ENCODE results near the gene DLG4. TPM values are rescaled to one million over a fixed set of nuclear protein-coding genes. Genes with fewer than 3 reads are reported as not detected.

Gene DLG4
- total and polyA plus RNA-seq, 2 donors (not counting 1 experiment from before 2014, with no cell fraction given), result 2.0 to 12.5 TPM

DNA sequence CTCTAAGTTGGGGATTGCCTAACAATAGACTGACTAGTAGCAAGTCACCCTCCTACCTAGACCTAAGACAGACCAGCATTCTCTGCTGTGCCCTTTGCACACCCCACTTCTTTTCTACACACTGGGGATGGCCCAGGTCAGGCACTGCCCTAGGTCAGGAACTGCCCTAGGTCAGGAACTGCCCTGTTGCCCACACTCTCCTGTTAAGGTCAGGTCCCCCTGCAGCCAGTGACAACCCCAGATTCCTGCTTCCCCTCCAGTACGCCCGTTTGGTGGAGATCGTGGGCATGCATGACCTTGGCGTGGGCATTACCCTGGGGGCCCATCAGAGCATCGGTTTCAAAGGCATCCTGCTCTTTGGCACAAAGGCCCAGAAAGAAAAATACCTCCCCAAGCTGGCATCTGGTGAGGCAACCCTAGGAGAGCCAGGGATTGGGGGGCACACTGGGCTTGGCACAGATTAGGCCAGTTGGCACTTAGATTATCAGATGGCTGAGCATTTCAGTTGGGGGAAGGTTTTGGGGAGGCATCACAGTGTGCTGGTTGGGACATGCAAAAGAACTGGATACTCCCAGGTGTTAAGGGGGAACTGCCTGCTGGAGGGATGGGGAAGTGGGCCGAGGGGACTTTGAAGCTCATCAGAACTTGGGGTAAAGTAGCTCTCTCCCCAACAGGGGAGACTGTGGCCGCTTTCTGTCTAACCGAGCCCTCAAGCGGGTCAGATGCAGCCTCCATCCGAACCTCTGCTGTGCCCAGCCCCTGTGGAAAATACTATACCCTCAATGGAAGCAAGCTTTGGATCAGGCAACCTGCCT is 1.8 kb upstream of the DLG4 start:
- H3K79me2 ChIP-seq (ENCODE audit: control insufficient read depth, insufficient read depth, low read length), result peaks cover 7% of the 10 kb centered on the region
- Mint-ChIP-seq H3K4me3 (peak overlapping the region; percentile 97), H3K9me3 (ENCODE audit: insufficient read depth) (no peaks in the 10 kb centered on the region), H3K27ac (peak overlapping the region; percentile 93), H3K4me1 (peaks cover 38% of the 10 kb centered on the region), H3K27me3 (no peaks in the 10 kb centered on the region)
- whole genome bisulfite sequencing (ENCODE audit: insufficient coverage), result 89% methylated on average over 9 of the region's 10 CpGs
- DNase-seq (no peak), ATAC-seq (ENCODE audit: low read depth) (no peak)
- no peaks in the 10 kb centered on the region for H4K20me1 ChIP-seq (ENCODE audit: control insufficient read depth, insufficient read depth, low read length, poor library complexity, severe bottlenecking)
- TF ChIP-seq, protein P1, sequence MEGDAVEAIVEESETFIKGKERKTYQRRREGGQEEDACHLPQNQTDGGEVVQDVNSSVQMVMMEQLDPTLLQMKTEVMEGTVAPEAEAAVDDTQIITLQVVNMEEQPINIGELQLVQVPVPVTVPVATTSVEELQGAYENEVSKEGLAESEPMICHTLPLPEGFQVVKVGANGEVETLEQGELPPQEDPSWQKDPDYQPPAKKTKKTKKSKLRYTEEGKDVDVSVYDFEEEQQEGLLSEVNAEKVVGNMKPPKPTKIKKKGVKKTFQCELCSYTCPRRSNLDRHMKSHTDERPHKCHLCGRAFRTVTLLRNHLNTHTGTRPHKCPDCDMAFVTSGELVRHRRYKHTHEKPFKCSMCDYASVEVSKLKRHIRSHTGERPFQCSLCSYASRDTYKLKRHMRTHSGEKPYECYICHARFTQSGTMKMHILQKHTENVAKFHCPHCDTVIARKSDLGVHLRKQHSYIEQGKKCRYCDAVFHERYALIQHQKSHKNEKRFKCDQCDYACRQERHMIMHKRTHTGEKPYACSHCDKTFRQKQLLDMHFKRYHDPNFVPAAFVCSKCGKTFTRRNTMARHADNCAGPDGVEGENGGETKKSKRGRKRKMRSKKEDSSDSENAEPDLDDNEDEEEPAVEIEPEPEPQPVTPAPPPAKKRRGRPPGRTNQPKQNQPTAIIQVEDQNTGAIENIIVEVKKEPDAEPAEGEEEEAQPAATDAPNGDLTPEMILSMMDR (IDR thresholded peaks at IDR 0.05), result no peak
- TF ChIP-seq EZH2 (IDR thresholded peaks at IDR 0.05; ENCODE audit: borderline replicate concordance, insufficient read depth, low read depth, low read length, poor library complexity, severe bottlenecking), result no peak
- H3K27ac ChIP-seq (ENCODE audit: low read length in 2 of 2), result no peak overlapping the region
- CTCF ChIA-PET, result interaction anchor here (0.9 to 3.8 kb wide), 15 partner anchors 8 to 216 kb away, joined by 3 to 47 read pairs (median 5); partner anchors contain the start of genes ACAP1, DVL2, GABARAP and PHF23
- H3K4me2 ChIP-seq (replicated peaks; ENCODE audit: low read depth, low read length, poor library complexity, severe bottlenecking), result peak overlapping the region; percentile 94
- no peaks in the 10 kb centered on the region for H3K9me3 ChIP-seq (ENCODE audit: control extremely low read depth in 1 of 3, control insufficient read depth in 2 of 3, insufficient read depth in 1 of 3, low read length in 2 of 3)
- no peak overlapping the region for H2AFZ ChIP-seq (ENCODE audit: insufficient read depth, low read depth, low read length, poor library complexity, severe bottlenecking)
- peaks cover 0 to 37% of the 10 kb centered on the region in 2 experiments for H3K36me3 ChIP-seq (replicated peaks in 1 of 2; ENCODE audit: control extremely low read depth in 1 of 2, control insufficient read depth in 1 of 2, extremely low read depth in 1 of 2, insufficient read depth in 2 of 2, low read length in 1 of 2)
- peaks cover 18 to 40% of the 10 kb centered on the region in 2 donors for H3K4me1 ChIP-seq (ENCODE audit: control insufficient read depth in 2 of 2, insufficient read depth in 2 of 2, low read length in 2 of 2)
- no peak overlapping the region for H3K4me3 ChIP-seq (ENCODE audit: control extremely low read depth in 1 of 5, extremely low read depth in 1 of 5, insufficient read depth in 1 of 5, low read depth in 2 of 5, low read length in 4 of 5)
- POLR2A ChIA-PET, result interaction anchor here (2.1 to 9.1 kb wide), 2 partner anchors 16 to 30 kb away, joined by 7 to 157 read pairs; partner anchors contain the start of genes CTDNEP1, DVL2, ELP5 and GABARAP
- intact Hi-C loops (cut with micrococcal nuclease), result loop anchor here (1.0 to 2.0 kb wide), 2 partner anchors 59 to 75 kb away; no protein-coding TSS in a partner anchor
- H3K9ac ChIP-seq (ENCODE audit: low read length), result no peak overlapping the region
- H3K27me3 ChIP-seq (replicated peaks in 1 of 4; ENCODE audit: control extremely low read depth in 1 of 4, control insufficient read depth in 3 of 4, insufficient read depth in 4 of 4, low read length in 3 of 4), result no peaks in the 10 kb centered on the region

Data from B cell (primary cell).